HEK293 (cell line): Measurements from ENCODE around the gene RBFOX2.

Source experiments
- EGR2 ChIP-seq: fragments of 450-650 bp; formaldehyde crosslinking; IDR thresholded peaks from 2 replicates; pipeline ENCODE4 v1.5.1; 2016; ENCODE audit warnings: low read depth, missing biosample characterization, missing genetic modification characterization
- FEZF1 ChIP-seq: fragments of 450-650 bp; formaldehyde crosslinking; IDR thresholded peaks from 2 replicates; pipeline ENCODE4 v1.5.1; 2016; ENCODE audit warnings: missing biosample characterization, missing genetic modification characterization
- GLIS2 ChIP-seq: fragments of 450-650 bp; formaldehyde crosslinking; IDR thresholded peaks from 2 replicates; pipeline ENCODE4 v1.5.1; 2016; ENCODE audit warnings: missing biosample characterization, missing genetic modification characterization
- HIC1 ChIP-seq: fragments of 450-650 bp; formaldehyde crosslinking; IDR thresholded peaks from 2 replicates; pipeline ENCODE4 v1.5.1; 2016; ENCODE audit warnings: missing biosample characterization, missing genetic modification characterization
- MZF1 ChIP-seq: fragments of 450-650 bp; formaldehyde crosslinking; IDR thresholded peaks from 2 replicates; pipeline ENCODE4 v1.5.1; 2017; ENCODE audit warnings: missing biosample characterization, missing genetic modification characterization, borderline replicate concordance
- OSR2 ChIP-seq: fragments of 450-650 bp; formaldehyde crosslinking; IDR thresholded peaks from 2 replicates; pipeline ENCODE4 v1.5.1; 2016; ENCODE audit warnings: missing biosample characterization, missing genetic modification characterization
- PATZ1 ChIP-seq: fragments of 450-650 bp; formaldehyde crosslinking; IDR thresholded peaks from 2 replicates; pipeline ENCODE4 v1.5.1; 2016; ENCODE audit warnings: missing biosample characterization, missing genetic modification characterization
- PRDM6 ChIP-seq: fragments of 450-650 bp; formaldehyde crosslinking; IDR thresholded peaks from 2 replicates; pipeline ENCODE4 v1.5.1; 2017; ENCODE audit warnings: missing biosample characterization, missing genetic modification characterization
- REPIN1 ChIP-seq: fragments of 450-650 bp; formaldehyde crosslinking; IDR thresholded peaks from 2 replicates; pipeline ENCODE4 v1.5.1; 2017; ENCODE audit warnings: missing biosample characterization, missing genetic modification characterization, low read depth
- YY2 ChIP-seq: fragments of 450-650 bp; formaldehyde crosslinking; IDR thresholded peaks from 2 replicates; pipeline ENCODE4 v1.5.1; 2016; ENCODE audit warnings: missing biosample characterization, missing genetic modification characterization
- ZNF114 ChIP-seq: fragments of 450-650 bp; formaldehyde crosslinking; IDR thresholded peaks from 2 replicates; pipeline ENCODE4 v1.5.0; 2017; ENCODE audit warnings: missing biosample characterization, missing genetic modification characterization
- ZNF138 ChIP-seq: fragments of 450-650 bp; formaldehyde crosslinking; IDR thresholded peaks from 2 replicates; pipeline ENCODE4 v1.5.1; 2016; ENCODE audit warnings: missing biosample characterization, missing genetic modification characterization, borderline replicate concordance
- ZNF2 ChIP-seq: fragments of 450-650 bp; formaldehyde crosslinking; IDR thresholded peaks from 2 replicates; pipeline ENCODE4 v1.5.1; 2016; ENCODE audit warnings: missing biosample characterization, missing genetic modification characterization
- ZNF221 ChIP-seq: fragments of 450-650 bp; formaldehyde crosslinking; IDR thresholded peaks from 2 replicates; pipeline ENCODE4 v1.5.1; 2017; ENCODE audit warnings: missing biosample characterization, missing genetic modification characterization, borderline replicate concordance
- ZNF23 ChIP-seq: fragments of 450-650 bp; formaldehyde crosslinking; IDR thresholded peaks from 2 replicates; pipeline ENCODE4 v1.5.1; 2016; ENCODE audit warnings: missing biosample characterization, missing genetic modification characterization, borderline replicate concordance
- ZNF521 ChIP-seq: fragments of 450-650 bp; formaldehyde crosslinking; IDR thresholded peaks from 2 replicates; pipeline ENCODE4 v1.5.1; 2017; ENCODE audit warnings: missing biosample characterization, mild to moderate bottlenecking, missing genetic modification characterization
- ZNF549 ChIP-seq: fragments of 450-650 bp; IDR thresholded peaks from 2 replicates; pipeline ENCODE4 v1.5.1; 2018; ENCODE audit warnings: missing biosample characterization, missing genetic modification characterization, mild to moderate bottlenecking, inconsistent platforms, moderate library complexity
- ZNF560 ChIP-seq: fragments of 450-650 bp; formaldehyde crosslinking; IDR thresholded peaks from 2 replicates; pipeline ENCODE4 v1.5.1; 2017; ENCODE audit warnings: missing biosample characterization, missing genetic modification characterization, borderline replicate concordance
- ZNF610 ChIP-seq: fragments of 450-650 bp; formaldehyde crosslinking; IDR thresholded peaks from 2 replicates; pipeline ENCODE4 v1.5.1; 2016; ENCODE audit warnings: missing biosample characterization, missing genetic modification characterization, borderline replicate concordance
- ZNF670 ChIP-seq: fragments of 450-650 bp; formaldehyde crosslinking; IDR thresholded peaks from 2 replicates; pipeline ENCODE4 v1.5.1; 2016; ENCODE audit warnings: missing biosample characterization, missing genetic modification characterization, low read depth
- ZNF76 ChIP-seq: fragments of 450-650 bp; formaldehyde crosslinking; IDR thresholded peaks from 2 replicates; pipeline ENCODE4; 2016; ENCODE audit warnings: low read depth, missing biosample characterization, missing genetic modification characterization, borderline replicate concordance
- ZNF768 ChIP-seq: fragments of 450-650 bp; formaldehyde crosslinking; IDR thresholded peaks from 2 replicates; pipeline ENCODE4 v1.5.1; 2018; ENCODE audit warnings: missing biosample characterization, mild to moderate bottlenecking, missing genetic modification characterization
- ZNF792 ChIP-seq: fragments of 450-650 bp; formaldehyde crosslinking; IDR thresholded peaks from 2 replicates; pipeline ENCODE4 v1.5.1; 2016; ENCODE audit warnings: missing biosample characterization, missing genetic modification characterization
- TF ChIP-seq, protein P1 (sequence below): fragments of 450-650 bp; formaldehyde crosslinking; conservative IDR thresholded peaks from 2 replicates; pipeline ENCODE4 v1.5.1; 2016; ENCODE audit warnings: low read depth, missing biosample characterization, missing genetic modification characterization
- TF ChIP-seq, protein P2 (sequence below): fragments of 450-650 bp; formaldehyde crosslinking; IDR thresholded peaks from 2 replicates; pipeline ENCODE4 v1.5.1; 2016; ENCODE audit warnings: missing biosample characterization, missing genetic modification characterization
- TF ChIP-seq, protein P3 (sequence below): fragments of 450-650 bp; formaldehyde crosslinking; IDR thresholded peaks from 2 replicates; pipeline ENCODE4 v1.5.1; 2016; ENCODE audit warnings: missing biosample characterization, missing genetic modification characterization

The RBFOX2 gene

DNA sequence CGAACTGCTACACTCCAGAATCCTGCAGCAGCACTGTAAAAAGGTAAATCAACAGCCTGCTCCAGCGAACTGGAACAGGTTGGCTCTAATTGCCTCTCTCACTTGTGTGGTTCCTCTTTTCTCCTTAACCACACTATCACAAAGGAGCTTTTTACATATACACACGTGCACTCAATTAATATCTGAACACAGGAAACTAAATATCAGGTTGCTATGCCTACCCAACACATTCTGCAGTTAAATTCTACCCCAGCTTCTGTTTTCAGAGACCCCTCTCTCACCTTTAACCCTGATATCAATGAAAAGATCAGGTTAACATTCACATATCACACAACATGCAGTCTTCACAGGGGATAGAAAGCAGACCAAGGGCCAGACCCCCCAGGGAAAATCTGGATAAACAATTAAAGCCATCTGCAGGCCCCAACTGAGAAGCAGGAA, 11.0 kb downstream of the RBFOX2 start (continued):
- TF ChIP-seq FEZF1: peak; percentile 38
- no peak for TF ChIP-seq HIC1 (tag by site-specific recombination)
- TF ChIP-seq ZNF114: no peak
- TF ChIP-seq OSR2 (tag by site-specific recombination): peak; percentile 48
- no peak for TF ChIP-seq ZNF560 (tag by site-specific recombination)
- TF ChIP-seq GLIS2 (tag by site-specific recombination): no peak
- no peak for TF ChIP-seq ZNF76 (tag by site-specific recombination)
- no peak for TF ChIP-seq ZNF670 (tag by site-specific recombination)
- no peak for TF ChIP-seq YY2 (tag by site-specific recombination)
- TF ChIP-seq ZNF2 (tag by site-specific recombination): no peak
- no peak for TF ChIP-seq ZNF768
- TF ChIP-seq PRDM6 (tag by site-specific recombination): peak; percentile 76
- 0 out of 2 replicates have a peak, but pooled peaks have one; percentile 23 for TF ChIP-seq PATZ1 (tag by site-specific recombination)
- no peak for TF ChIP-seq ZNF221 (tag by site-specific recombination)
- no peak for TF ChIP-seq ZNF610 (tag by site-specific recombination)
- TF ChIP-seq EGR2 (tag by site-specific recombination): no peak
- no peak for TF ChIP-seq MZF1
- TF ChIP-seq ZNF792 (tag by site-specific recombination): no peak
- TF ChIP-seq ZNF138: no peak
- no peak for TF ChIP-seq ZNF23 (tag by site-specific recombination)
- TF ChIP-seq, protein P1, sequence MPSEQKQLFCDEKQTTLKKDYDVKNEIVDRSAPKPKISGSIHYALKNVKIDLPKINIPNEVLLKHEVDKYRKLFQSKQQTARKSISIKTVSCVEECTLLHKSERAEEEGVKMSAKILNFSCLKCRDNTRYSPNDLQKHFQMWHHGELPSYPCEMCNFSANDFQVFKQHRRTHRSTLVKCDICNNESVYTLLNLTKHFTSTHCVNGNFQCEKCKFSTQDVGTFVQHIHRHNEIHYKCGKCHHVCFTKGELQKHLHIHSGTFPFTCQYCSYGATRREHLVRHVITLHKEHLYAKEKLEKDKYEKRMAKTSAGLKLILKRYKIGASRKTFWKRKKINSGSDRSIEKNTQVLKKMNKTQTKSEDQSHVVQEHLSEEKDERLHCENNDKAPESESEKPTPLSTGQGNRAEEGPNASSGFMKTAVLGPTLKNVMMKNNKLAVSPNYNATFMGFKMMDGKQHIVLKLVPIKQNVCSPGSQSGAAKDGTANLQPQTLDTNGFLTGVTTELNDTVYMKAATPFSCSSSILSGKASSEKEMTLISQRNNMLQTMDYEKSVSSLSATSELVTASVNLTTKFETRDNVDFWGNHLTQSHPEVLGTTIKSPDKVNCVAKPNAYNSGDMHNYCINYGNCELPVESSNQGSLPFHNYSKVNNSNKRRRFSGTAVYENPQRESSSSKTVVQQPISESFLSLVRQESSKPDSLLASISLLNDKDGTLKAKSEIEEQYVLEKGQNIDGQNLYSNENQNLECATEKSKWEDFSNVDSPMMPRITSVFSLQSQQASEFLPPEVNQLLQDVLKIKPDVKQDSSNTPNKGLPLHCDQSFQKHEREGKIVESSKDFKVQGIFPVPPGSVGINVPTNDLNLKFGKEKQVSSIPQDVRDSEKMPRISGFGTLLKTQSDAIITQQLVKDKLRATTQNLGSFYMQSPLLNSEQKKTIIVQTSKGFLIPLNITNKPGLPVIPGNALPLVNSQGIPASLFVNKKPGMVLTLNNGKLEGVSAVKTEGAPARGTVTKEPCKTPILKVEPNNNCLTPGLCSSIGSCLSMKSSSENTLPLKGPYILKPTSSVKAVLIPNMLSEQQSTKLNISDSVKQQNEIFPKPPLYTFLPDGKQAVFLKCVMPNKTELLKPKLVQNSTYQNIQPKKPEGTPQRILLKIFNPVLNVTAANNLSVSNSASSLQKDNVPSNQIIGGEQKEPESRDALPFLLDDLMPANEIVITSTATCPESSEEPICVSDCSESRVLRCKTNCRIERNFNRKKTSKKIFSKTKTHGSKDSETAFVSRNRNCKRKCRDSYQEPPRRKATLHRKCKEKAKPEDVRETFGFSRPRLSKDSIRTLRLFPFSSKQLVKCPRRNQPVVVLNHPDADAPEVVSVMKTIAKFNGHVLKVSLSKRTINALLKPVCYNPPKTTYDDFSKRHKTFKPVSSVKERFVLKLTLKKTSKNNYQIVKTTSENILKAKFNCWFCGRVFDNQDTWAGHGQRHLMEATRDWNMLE (tag by site-specific recombination): no peak
- TF ChIP-seq ZNF549 (tag by site-specific recombination): no peak
- no peak for TF ChIP-seq ZNF521 (tag by site-specific recombination)
- TF ChIP-seq, protein P2, sequence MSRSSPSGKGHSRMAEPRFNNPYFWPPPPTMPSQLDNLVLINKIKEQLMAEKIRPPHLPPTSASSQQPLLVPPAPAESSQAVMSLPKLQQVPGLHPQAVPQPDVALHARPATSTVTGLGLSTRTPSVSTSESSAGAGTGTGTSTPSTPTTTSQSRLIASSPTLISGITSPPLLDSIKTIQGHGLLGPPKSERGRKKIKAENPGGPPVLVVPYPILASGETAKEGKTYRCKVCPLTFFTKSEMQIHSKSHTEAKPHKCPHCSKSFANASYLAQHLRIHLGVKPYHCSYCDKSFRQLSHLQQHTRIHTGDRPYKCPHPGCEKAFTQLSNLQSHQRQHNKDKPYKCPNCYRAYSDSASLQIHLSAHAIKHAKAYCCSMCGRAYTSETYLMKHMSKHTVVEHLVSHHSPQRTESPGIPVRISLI (tag by site-specific recombination): no peak
- no peak for TF ChIP-seq REPIN1
- TF ChIP-seq, protein P3, sequence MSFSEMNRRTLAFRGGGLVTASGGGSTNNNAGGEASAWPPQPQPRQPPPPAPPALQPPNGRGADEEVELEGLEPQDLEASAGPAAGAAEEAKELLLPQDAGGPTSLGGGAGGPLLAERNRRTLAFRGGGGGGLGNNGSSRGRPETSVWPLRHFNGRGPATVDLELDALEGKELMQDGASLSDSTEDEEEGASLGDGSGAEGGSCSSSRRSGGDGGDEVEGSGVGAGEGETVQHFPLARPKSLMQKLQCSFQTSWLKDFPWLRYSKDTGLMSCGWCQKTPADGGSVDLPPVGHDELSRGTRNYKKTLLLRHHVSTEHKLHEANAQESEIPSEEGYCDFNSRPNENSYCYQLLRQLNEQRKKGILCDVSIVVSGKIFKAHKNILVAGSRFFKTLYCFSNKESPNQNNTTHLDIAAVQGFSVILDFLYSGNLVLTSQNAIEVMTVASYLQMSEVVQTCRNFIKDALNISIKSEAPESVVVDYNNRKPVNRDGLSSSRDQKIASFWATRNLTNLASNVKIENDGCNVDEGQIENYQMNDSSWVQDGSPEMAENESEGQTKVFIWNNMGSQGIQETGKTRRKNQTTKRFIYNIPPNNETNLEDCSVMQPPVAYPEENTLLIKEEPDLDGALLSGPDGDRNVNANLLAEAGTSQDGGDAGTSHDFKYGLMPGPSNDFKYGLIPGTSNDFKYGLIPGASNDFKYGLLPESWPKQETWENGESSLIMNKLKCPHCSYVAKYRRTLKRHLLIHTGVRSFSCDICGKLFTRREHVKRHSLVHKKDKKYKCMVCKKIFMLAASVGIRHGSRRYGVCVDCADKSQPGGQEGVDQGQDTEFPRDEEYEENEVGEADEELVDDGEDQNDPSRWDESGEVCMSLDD: no peak
